Left ventricle myocardium inferior (tissue), 1 donor: ENCODE data around the gene TUB. TPM values are rescaled to one million over a fixed set of nuclear protein-coding genes. Genes with fewer than 3 reads are reported as not detected.

Source experiments
- DNase-seq: peaks from one replicate; pipeline ENCODE4 v3.0.0-alpha.2; 2020
- H3K27ac ChIP-seq: fragments of 200-600 bp; replicated peaks from 2 replicates; pipeline ENCODE4 v1.8.0; 2021
- H3K27me3 ChIP-seq: fragments of 200-600 bp; 2 replicates; pipeline ENCODE4 v1.8.0; 2021; ENCODE audit warnings: low read depth
- H3K36me3 ChIP-seq: fragments of 200-600 bp; 2 replicates; pipeline ENCODE4 v1.8.0; 2021
- H3K4me1 ChIP-seq: fragments of 200-600 bp; 2 replicates; pipeline ENCODE4 v1.8.0; 2021
- H3K4me3 ChIP-seq: fragments of 200-600 bp; 2 replicates; pipeline ENCODE4 v1.8.0; 2021; ENCODE audit warnings: mild to moderate bottlenecking, moderate library complexity
- H3K9me3 ChIP-seq: fragments of 200-600 bp; replicated peaks from 2 replicates; pipeline ENCODE4 v1.8.0; 2021
- intact Hi-C: fragments of 100-400 bp; cut with micrococcal nuclease; formaldehyde crosslinking; loops from one replicate; pipeline ENCODE4 v1.11.0; 2022
- long read RNA-seq: library from polyadenylated mRNA; unstranded; transcript quantifications from one replicate; pipeline ENCODE4 v2.0.0, GENCODE V29; 2021
- total RNA-seq: library from RNA; stranded (reverse); fragmentation: NEBNext Ultra II Directional; extraction: Animal tissue kit (Norgen Biotek cat#: 25700); gene quantifications from one replicate; pipeline ENCODE4 v1.2.1, GENCODE V29; 2021
- TF ChIP-seq, protein P1 (sequence below): fragments of 200-600 bp; IDR thresholded peaks from 2 replicates; pipeline ENCODE4 v1.8.0; 2021; ENCODE audit warnings: antibody characterized with exemption, mild to moderate bottlenecking, borderline replicate concordance
- donor health status: DM: no; HTN: yes; CAD: no; lungs with severe emphysema.

The TUB gene, protein sequence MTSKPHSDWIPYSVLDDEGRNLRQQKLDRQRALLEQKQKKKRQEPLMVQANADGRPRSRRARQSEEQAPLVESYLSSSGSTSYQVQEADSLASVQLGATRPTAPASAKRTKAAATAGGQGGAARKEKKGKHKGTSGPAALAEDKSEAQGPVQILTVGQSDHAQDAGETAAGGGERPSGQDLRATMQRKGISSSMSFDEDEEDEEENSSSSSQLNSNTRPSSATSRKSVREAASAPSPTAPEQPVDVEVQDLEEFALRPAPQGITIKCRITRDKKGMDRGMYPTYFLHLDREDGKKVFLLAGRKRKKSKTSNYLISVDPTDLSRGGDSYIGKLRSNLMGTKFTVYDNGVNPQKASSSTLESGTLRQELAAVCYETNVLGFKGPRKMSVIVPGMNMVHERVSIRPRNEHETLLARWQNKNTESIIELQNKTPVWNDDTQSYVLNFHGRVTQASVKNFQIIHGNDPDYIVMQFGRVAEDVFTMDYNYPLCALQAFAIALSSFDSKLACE
- total RNA-seq = 22.8 TPM
- long read RNA-seq, partial matches to known transcripts = 0 of 8 reads
- long read RNA-seq, other reads (novel, unspliced or antisense) = 8 of 8 reads

DNA sequence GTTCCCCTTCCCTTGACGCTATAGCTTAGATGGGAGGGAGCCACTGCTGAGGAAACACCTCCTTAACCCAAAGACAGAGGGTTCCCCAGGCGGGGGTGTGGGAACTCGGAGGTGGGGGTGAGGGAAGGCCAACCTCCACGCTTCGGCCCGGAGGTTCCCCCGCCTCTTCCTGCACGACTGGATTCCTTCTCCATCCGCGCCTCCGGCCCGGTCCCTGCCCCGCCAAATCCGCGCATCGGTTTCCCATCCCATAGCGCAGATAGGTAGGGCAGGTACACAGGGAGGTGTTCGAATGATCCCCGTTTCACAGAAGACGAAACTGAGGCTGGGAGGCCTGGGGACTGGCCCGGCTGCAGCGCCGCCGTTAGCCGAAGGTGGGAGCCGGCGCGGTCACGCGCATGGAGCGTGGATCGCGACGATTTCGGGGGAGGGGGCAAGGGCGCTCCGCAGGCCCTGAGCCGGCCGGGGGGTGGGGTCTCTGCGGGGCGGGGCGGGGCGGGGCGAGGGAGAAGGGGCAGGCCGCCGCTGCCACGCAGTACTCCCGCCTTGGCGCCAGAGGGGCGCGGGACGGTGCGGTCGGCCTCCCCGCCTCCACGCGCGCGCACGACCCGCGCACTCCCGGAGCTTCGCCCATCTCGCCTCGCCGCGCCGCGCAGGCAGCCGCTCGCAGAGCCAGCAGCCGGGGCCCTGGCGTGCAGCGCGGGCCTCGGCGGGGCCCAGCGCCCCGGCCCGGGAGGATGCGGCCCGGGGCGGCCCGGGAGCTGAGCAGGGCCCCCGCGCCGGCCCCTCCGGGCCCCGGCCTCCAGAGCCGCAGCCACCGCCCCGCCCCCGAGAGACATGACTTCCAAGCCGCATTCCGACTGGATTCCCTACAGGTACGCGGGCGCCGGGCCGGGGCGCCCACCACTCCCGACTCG, at the start of gene TUB:
Gene TUB (plus strand): TSS at position 538 of the 917 bp plus-strand sequence. CDS start 300 bp downstream, at position 838.
- Histone ChIP-seq H3K27ac (peak within 1 kb of the TSS; percentile 40), H3K4me3 (peak within 1 kb of the TSS; percentile 73), H3K4me1 (peaks cover 52% of the 10 kb centered on the region), H3K27me3 (peaks cover 7% of the 10 kb centered on the region), H3K36me3 (no peaks in the 10 kb centered on the region), H3K9me3 (no peaks in the 10 kb centered on the region)
- intact Hi-C loops = no loop called here
- DNase-seq = no peak
- TF ChIP-seq, protein P1, sequence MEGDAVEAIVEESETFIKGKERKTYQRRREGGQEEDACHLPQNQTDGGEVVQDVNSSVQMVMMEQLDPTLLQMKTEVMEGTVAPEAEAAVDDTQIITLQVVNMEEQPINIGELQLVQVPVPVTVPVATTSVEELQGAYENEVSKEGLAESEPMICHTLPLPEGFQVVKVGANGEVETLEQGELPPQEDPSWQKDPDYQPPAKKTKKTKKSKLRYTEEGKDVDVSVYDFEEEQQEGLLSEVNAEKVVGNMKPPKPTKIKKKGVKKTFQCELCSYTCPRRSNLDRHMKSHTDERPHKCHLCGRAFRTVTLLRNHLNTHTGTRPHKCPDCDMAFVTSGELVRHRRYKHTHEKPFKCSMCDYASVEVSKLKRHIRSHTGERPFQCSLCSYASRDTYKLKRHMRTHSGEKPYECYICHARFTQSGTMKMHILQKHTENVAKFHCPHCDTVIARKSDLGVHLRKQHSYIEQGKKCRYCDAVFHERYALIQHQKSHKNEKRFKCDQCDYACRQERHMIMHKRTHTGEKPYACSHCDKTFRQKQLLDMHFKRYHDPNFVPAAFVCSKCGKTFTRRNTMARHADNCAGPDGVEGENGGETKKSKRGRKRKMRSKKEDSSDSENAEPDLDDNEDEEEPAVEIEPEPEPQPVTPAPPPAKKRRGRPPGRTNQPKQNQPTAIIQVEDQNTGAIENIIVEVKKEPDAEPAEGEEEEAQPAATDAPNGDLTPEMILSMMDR = peak; percentile 19

DNA sequence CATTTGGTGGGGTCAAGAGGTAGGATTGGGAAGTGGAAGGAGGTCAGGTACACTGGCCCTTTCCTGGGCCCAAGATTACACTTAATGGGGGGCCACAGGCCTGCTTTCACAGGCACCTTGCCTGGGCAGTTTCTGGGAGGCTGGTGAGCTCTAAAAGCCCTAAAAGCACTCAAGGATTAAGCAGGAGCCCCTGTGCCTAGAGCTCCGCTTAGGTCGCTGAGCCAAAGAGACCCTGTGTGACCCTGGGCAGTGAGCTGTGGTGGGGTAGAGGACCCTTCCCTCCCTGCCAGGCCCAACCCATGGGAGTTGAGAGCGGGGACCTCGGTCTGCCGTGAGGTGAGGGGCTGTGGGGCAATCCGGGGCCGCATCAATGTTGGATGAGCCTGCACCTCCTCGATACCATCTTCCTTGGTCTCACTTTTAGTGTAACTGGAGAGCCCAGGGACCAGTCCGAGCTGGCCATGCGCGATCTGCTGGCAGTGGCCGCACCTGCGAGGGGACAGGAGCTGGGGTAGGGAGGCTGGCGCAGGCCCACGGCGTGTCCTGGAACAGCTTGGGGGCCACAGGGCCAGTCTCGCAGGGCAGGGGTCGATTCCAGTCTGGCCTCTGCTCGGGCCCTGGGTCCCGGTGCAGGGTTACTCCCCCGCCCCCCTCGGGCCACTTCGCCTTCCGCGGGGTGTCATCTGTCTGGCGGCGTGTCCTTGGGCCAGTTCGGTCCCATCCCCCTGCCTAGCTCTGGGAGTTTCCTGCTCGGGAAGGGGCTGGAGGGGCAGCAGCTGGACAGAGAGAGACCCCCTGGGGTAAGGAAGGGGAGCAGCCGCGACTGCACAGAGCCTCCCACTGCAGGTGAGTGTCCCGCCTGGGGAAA, 49.5 kb upstream of the TUB start:
- TF ChIP-seq, protein P1 = no peak
- Histone ChIP-seq H3K4me1 (peaks cover 60% of the 10 kb centered on the region), H3K27ac (no peak overlapping the region), H3K36me3 (no peaks in the 10 kb centered on the region), H3K27me3 (peaks cover 17% of the 10 kb centered on the region), H3K9me3 (no peaks in the 10 kb centered on the region), H3K4me3 (no peak overlapping the region)
- no peak for DNase-seq
- intact Hi-C loops = loop anchor here (2.0 kb wide), 1 partner anchor 59 kb away; no protein-coding TSS in a partner anchor

DNA sequence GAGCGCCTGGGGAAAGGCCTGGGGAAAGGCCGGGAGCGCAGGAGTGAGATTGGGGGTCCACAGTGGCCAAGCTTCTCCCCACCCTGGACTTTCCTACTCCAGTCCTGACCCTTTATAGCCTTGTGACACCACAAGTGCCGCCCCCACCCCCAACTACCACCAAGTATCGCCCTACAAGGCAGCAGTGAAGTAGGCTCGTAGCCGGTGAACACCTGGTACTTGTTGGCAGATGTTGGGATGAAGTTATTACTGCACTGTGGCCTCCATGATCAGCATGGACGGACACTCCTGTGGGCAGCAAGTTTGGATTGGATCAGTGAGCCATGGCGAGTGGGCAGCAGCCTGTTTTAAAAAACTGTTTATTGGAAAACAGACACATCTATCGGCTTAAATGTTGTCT, 48.9 kb upstream of the TUB start:
- intact Hi-C loops = loop anchor here (2.0 kb wide), 1 partner anchor 59 kb away; no protein-coding TSS in a partner anchor
- DNase-seq = no peak
- peaks cover 60% of the 10 kb centered on the region for H3K4me1 ChIP-seq
- TF ChIP-seq, protein P1 = no peak
- H3K9me3 ChIP-seq = no peaks in the 10 kb centered on the region
- H3K27ac ChIP-seq = no peak overlapping the region
- peaks cover 17% of the 10 kb centered on the region for H3K27me3 ChIP-seq
- no peaks in the 10 kb centered on the region for H3K36me3 ChIP-seq
- H3K4me3 ChIP-seq = no peak overlapping the region

DNA sequence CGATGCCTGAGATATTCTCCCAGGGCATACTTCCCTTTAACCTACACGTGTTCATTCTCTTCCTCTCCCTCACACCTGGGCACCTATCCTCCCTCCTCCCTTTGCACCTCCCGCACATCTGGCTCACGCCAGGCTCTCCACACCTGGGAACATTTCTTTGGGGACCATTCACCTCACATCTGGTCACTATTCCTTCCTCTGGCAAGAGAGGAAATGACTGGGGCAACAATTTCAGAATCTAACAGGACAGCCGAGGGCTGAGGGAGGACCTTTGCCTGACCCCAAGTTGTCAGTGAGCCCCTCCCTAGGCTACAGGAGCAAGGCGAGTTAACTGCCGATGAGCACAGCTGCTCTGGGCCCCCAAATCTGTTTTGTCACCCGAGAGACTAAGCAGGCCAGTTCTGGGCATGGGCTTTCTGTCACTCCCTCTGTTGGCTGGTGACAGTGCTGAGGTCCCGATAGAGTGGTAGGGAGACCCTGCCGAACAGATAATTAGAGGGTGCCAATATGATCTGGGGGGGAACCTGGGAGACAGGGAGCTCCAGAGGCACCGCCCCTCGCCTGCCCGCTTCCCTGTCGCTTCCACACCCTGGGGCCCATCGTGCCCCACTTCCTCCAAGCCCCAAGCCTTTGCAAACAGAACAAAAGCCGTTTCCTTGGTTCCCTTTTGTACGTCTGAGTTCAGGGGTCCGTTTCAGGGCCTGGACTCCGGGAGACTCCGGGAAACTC, 48.3 kb upstream of the TUB start:
- DNase-seq = no peak
- TF ChIP-seq, protein P1 = no peak
- intact Hi-C loops = loop anchor here (2.0 kb wide), 1 partner anchor 58 kb away; no protein-coding TSS in a partner anchor
- no peak overlapping the region for H3K27ac ChIP-seq
- peaks cover 17% of the 10 kb centered on the region for H3K27me3 ChIP-seq
- peaks cover 60% of the 10 kb centered on the region for H3K4me1 ChIP-seq
- no peaks in the 10 kb centered on the region for H3K9me3 ChIP-seq
- H3K36me3 ChIP-seq = no peaks in the 10 kb centered on the region
- H3K4me3 ChIP-seq = no peak overlapping the region
